Iris pigment epithelial cell (primary cell): ENCODE results near the gene CDCA7L.
A peak's percentile ranks its signal among the peaks of the same experiment; 100 is the strongest.
"Not testable (repeated sequence)": the region's sequence is repeated elsewhere in the genome, so short reads cannot be mapped to it uniquely, and the experiment has no call there.

Source experiments
- DNase-seq: peaks from one replicate; pipeline ENCODE4 v3.0.0-alpha.2; 2011; ENCODE audit warnings: low read depth

Gene CDCA7L

GRCh38 chr7:21944616-21945453, 864 bp downstream of the CDCA7L start:
- DNase-seq = peak; percentile 70

- no peak for DNase-seq
Observed at GRCh38 chr7:21943436-21943835, 2.3 kb downstream of the CDCA7L start.

GRCh38 chr7:21942955-21943354, 2.7 kb downstream of the CDCA7L start:
- DNase-seq = no peak

GRCh38 chr7:21941611-21942141, 4.0 kb downstream of the CDCA7L start:
- peak; percentile 44 for DNase-seq

GRCh38 chr7:21939858-21940372, 5.8 kb downstream of the CDCA7L start:
- DNase-seq = no peak

- peak; percentile 78 for DNase-seq
Observed at GRCh38 chr7:21939136-21939857, 6.4 kb downstream of the CDCA7L start.

- no peak for DNase-seq
Observed at GRCh38 chr7:21938463-21938862, 7.2 kb downstream of the CDCA7L start.

GRCh38 chr7:21934808-21935207, 10.9 kb downstream of the CDCA7L start:
- DNase-seq = no peak

GRCh38 chr7:21933293-21933692, 12.4 kb downstream of the CDCA7L start:
- DNase-seq = not testable (repeated sequence)

- DNase-seq = no peak
Observed at GRCh38 chr7:21927693-21928092, 18.0 kb downstream of the CDCA7L start.

GRCh38 chr7:21926448-21926847, 19.3 kb downstream of the CDCA7L start:
- DNase-seq = no peak

- DNase-seq = peak; percentile 75
Observed at GRCh38 chr7:21923658-21924057, 22.0 kb downstream of the CDCA7L start.

GRCh38 chr7:21922605-21923004, 23.1 kb downstream of the CDCA7L start:
- no peak for DNase-seq

- no peak for DNase-seq
Observed at GRCh38 chr7:21920936-21921335, 24.8 kb downstream of the CDCA7L start.

- no peak for DNase-seq
Observed at GRCh38 chr7:21918216-21918615, 27.5 kb downstream of the CDCA7L start.

- DNase-seq = no peak
Observed at GRCh38 chr7:21916629-21917028, 29.1 kb downstream of the CDCA7L start.

- no peak for DNase-seq
Observed at GRCh38 chr7:21916176-21916575, 29.5 kb downstream of the CDCA7L start.

GRCh38 chr7:21915140-21915539, 30.6 kb downstream of the CDCA7L start:
- no peak for DNase-seq

- DNase-seq = no peak
Observed at GRCh38 chr7:21914671-21915070, 31.0 kb downstream of the CDCA7L start.

GRCh38 chr7:21912931-21913780, 32.5 kb downstream of the CDCA7L start:
- no peak for DNase-seq

- peak; percentile 66 for DNase-seq
Observed at GRCh38 chr7:21912305-21912704, 33.4 kb downstream of the CDCA7L start.

GRCh38 chr7:21911341-21911875, 34.3 kb downstream of the CDCA7L start:
- DNase-seq = peak; percentile 80
